HepG2 (cell line): ENCODE data around the gene CHN1. TPM values are rescaled to one million over a fixed set of nuclear protein-coding genes. Genes with fewer than 3 reads are reported as not detected.

Experiments used
- ATAC-seq: fragments of 200-7000 bp; cut with Tn5 transposase; 3 replicates; pipeline ENCODE4 v1.9.1; 2020; ENCODE audit warnings: mild to moderate bottlenecking, moderate library complexity
- BruUV-seq: library from RNA; stranded (reverse); fragments of 400-500 nt; replicated peaks from 2 replicates; lab custom pipeline; 2021; lab: Mats Ljungman, UMichigan
- CTCF ChIA-PET: fragments of 300-600 bp; formaldehyde crosslinking; extraction: SDS; loops from one replicate; lab custom pipeline; 2021; ENCODE audit warnings: low total read pairs, inconsistent platforms, low intra/inter-chr PET ratio; lab: Yijun Ruan, JAX
- POLR2A ChIA-PET: fragments of 350-600 bp; sonication (Branson Sonifier 250); formaldehyde crosslinking; loops from one replicate; lab custom pipeline; 2020; ENCODE audit warnings: antibody characterized with exemption, inconsistent platforms; lab: Yijun Ruan, JAX
- DNase-seq: peaks from one replicate; pipeline ENCODE4 v3.0.0-alpha.2; 2015; ENCODE audit warnings: low spot score
- FAIRE-seq: peaks from 3 replicates; lab custom pipeline; 2011; peaks lifted over from hg19 to GRCh38; lab: Jason Lieb, UNC
- H2AFZ ChIP-seq: one replicate; pipeline ENCODE4 v1.6.1; 2011; ENCODE audit warnings: low read length, inconsistent platforms
- H3K27ac ChIP-seq: fragments of 300-600 bp; 3 replicates; pipeline ENCODE4 v1.8.0; 2011; ENCODE audit warnings: mixed run types, mild to moderate bottlenecking, mixed read lengths, low read length, inconsistent platforms; ENCODE audit not compliant: insufficient read depth; ENCODE audit errors: extremely low read length
- H3K27me3 ChIP-seq, 2 experiments: fragments of 200-600 bp in 1 of 2; 2 replicates in 1 of 2; 3 replicates in 1 of 2; pipeline versions ENCODE4 v1.6.0 to v1.8.0; 2011; ENCODE audit warnings: low read length in 2 of 2, mild to moderate bottlenecking in 2 of 2, moderate library complexity in 2 of 2, inconsistent platforms in 1 of 2; ENCODE audit not compliant: insufficient read depth in 2 of 2, control insufficient read depth in 1 of 2
- H3K36me3 ChIP-seq, 2 experiments: fragments of 200-600 bp in 1 of 2; replicated peaks in 1 of 2; 2 replicates in 1 of 2; 3 replicates in 1 of 2; pipeline versions ENCODE4 v1.5.1 to v1.8.0; 2011; ENCODE audit warnings: low read length in 2 of 2, inconsistent platforms in 1 of 2; ENCODE audit not compliant: insufficient read depth in 2 of 2, control insufficient read depth in 1 of 2
- H3K4me1 ChIP-seq: 2 replicates; pipeline ENCODE4 v1.5.1; 2012; ENCODE audit warnings: low read length, inconsistent platforms; ENCODE audit not compliant: insufficient read depth
- H3K4me2 ChIP-seq: 2 replicates; pipeline ENCODE4 v1.6.0; 2011; ENCODE audit warnings: low read depth, low read length, inconsistent platforms
- H3K4me3 ChIP-seq, 3 experiments: fragments of 200-600 bp in 1 of 3; sonication (generic), shearing (Covaris generic) in 1 of 3; replicated peaks in 1 of 3; 2 replicates each; pipeline ENCODE4 v1.5.1; 2011 to 2016; ENCODE audit warnings: low read length in 3 of 3, inconsistent platforms in 2 of 3, low read depth in 2 of 3, mild to moderate bottlenecking in 2 of 3, control low read depth in 1 of 3, mixed read lengths in 1 of 3; ENCODE audit not compliant: insufficient read depth in 1 of 3
- H3K79me2 ChIP-seq: one replicate; pipeline ENCODE4 v1.6.1; 2011; ENCODE audit warnings: low read length, inconsistent platforms; ENCODE audit not compliant: insufficient read depth
- H3K9ac ChIP-seq: 2 replicates; pipeline ENCODE4 v1.6.0; 2011; ENCODE audit warnings: mild to moderate bottlenecking, low read depth, low read length, inconsistent platforms; ENCODE audit not compliant: insufficient read depth
- H3K9me3 ChIP-seq: 2 replicates; pipeline ENCODE4 v1.5.1; 2012; ENCODE audit warnings: mild to moderate bottlenecking, low read length
- H4K20me1 ChIP-seq: 2 replicates; pipeline ENCODE4 v1.6.0; 2011; ENCODE audit warnings: inconsistent platforms, mild to moderate bottlenecking, low read length, moderate library complexity; ENCODE audit not compliant: insufficient read depth
- ATM ChIP-seq: fragments of 450-650 bp; IDR thresholded peaks from 2 replicates; pipeline ENCODE4 v1.7.1; 2017; ENCODE audit warnings: mild to moderate bottlenecking, borderline replicate concordance
- DNMT3B ChIP-seq: conservative IDR thresholded peaks from 2 replicates; pipeline ENCODE4 v1.6.1; 2016; ENCODE audit warnings: missing biosample characterization, control low read depth
- HNRNPL ChIP-seq: fragments of 200-400 bp; formaldehyde crosslinking; IDR thresholded peaks from 2 replicates; pipeline ENCODE4 v1.6.1; 2017; ENCODE audit warnings: mild to moderate bottlenecking, low read depth, low read length
- KDM5B ChIP-seq: sonication (generic); formaldehyde crosslinking; IDR thresholded peaks from 2 replicates; pipeline ENCODE4 v1.4.0; 2020; ENCODE audit warnings: missing genetic modification reagents, mild to moderate bottlenecking, borderline replicate concordance
- KMT2A ChIP-seq: sonication (generic); formaldehyde crosslinking; IDR thresholded peaks from 2 replicates; pipeline ENCODE4 v1.4.0; 2020; ENCODE audit warnings: missing genetic modification reagents
- MAZ ChIP-seq, 2 experiments: sonication (generic) in 1 of 2; formaldehyde crosslinking in 1 of 2; IDR thresholded peaks; 2 replicates each; pipeline versions ENCODE4 v1.5.0 to v1.6.1; 2012 to 2020; ENCODE audit warnings: low read depth in 2 of 2, mild to moderate bottlenecking in 2 of 2, borderline replicate concordance in 1 of 2, improper control_type of control experiment in 1 of 2, low read length in 1 of 2, missing genetic modification reagents in 1 of 2, moderate library complexity in 1 of 2
- MLXIP ChIP-seq: sonication (generic); formaldehyde crosslinking; IDR thresholded peaks from 2 replicates; pipeline ENCODE4 v1.9.0; 2021; ENCODE audit warnings: missing genetic modification reagents, borderline replicate concordance
- NFYB ChIP-seq: sonication (generic); formaldehyde crosslinking; IDR thresholded peaks from 2 replicates; pipeline ENCODE4 v1.4.0; 2020; ENCODE audit warnings: missing genetic modification reagents
- RERE ChIP-seq: IDR thresholded peaks from 2 replicates; pipeline ENCODE4 v1.6.1; 2016; ENCODE audit warnings: low read depth, missing genetic modification reagents, missing compliant biosample characterization
- SRSF1 ChIP-seq: fragments of 200-400 bp; formaldehyde crosslinking; optimal IDR thresholded peaks from 2 replicates; pipeline ENCODE3; 2017; ENCODE audit warnings: mild to moderate bottlenecking, low read depth, low read length, moderate library complexity
- SSRP1 ChIP-seq: IDR thresholded peaks from 2 replicates; pipeline ENCODE4 v1.6.1; 2016; ENCODE audit warnings: control low read depth
- ZFP90 ChIP-seq: sonication (generic); formaldehyde crosslinking; IDR thresholded peaks from 2 replicates; pipeline ENCODE4 v1.8.0; 2022; ENCODE audit warnings: missing genetic modification reagents, mild to moderate bottlenecking, inconsistent platforms, borderline replicate concordance
- ZNF30 ChIP-seq: sonication (generic); formaldehyde crosslinking; IDR thresholded peaks from 2 replicates; pipeline ENCODE4 v1.5.0; 2020; ENCODE audit warnings: mild to moderate bottlenecking, missing genetic modification reagents
- ZNF367 ChIP-seq: sonication (generic); formaldehyde crosslinking; IDR thresholded peaks from 2 replicates; pipeline ENCODE4 v1.4.0; 2020; ENCODE audit warnings: missing genetic modification reagents, borderline replicate concordance
- ZNF430 ChIP-seq: sonication (generic); formaldehyde crosslinking; IDR thresholded peaks from 2 replicates; pipeline ENCODE4 v1.9.0; 2021; ENCODE audit warnings: mild to moderate bottlenecking, missing genetic modification reagents
- ZNF619 ChIP-seq: sonication (generic); formaldehyde crosslinking; IDR thresholded peaks from 2 replicates; pipeline ENCODE4 v1.4.0; 2020; ENCODE audit warnings: mild to moderate bottlenecking, missing genetic modification reagents
- ZNF639 ChIP-seq: conservative IDR thresholded peaks from 2 replicates; pipeline ENCODE4 v1.6.1; 2018; ENCODE audit warnings: missing genetic modification reagents
- WGBS: methylation state at CpG from one replicate; pipeline ENCODE4 v1.1.6; 2017; ENCODE audit warnings: low lambda C conversion rate; 5-methylcytosine and 5-hydroxymethylcytosine counted together
- in situ Hi-C: cut with HindIII; loops from 2 replicates; pipeline ENCODE4 v1.10.0; 2017; ENCODE audit warnings: low pct_unique_long_range_greater_than_20kb; ENCODE audit not compliant: extremely low pct_ligation_motif_present
- intact Hi-C: fragments of 100-400 bp; cut with micrococcal nuclease; formaldehyde crosslinking; loops from one replicate; pipeline ENCODE4 v1.10.0; 2022; ENCODE audit not compliant: unreplicated experiment
- polyA plus RNA-seq, 8 experiments: library from polyadenylated mRNA; depleted of rRNA in 3 of 8; stranded (reverse) in 7 of 8; unstranded in 1 of 8; fragments of >200 nt; fragmentation: Illumina TruSeq in 4 of 8; extraction: Trizol in 4 of 8; gene quantifications; 2 replicates each; pipeline versions ENCODE4 v1.2.1 to v1.2.3, GENCODE V29; 2011 to 2016; ENCODE audit warnings: low read depth in 4 of 8, missing spikeins in 1 of 8, mixed read lengths in 1 of 8; ENCODE audit not compliant: insufficient read depth in 1 of 8
- total RNA-seq, 5 experiments: library from RNA; depleted of rRNA; stranded (reverse); fragments of >200 nt; fragmentation: Illumina TruSeq; extraction: Trizol; gene quantifications; 2 replicates each; pipeline ENCODE4 v1.2.3, GENCODE V29; 2016; ENCODE audit warnings: low read depth in 1 of 5

The CHN1 gene
- total and polyA plus RNA-seq, 2 of the 13 experiments (the other 11 are each of a cell fraction or from before 2014, with no cell fraction given): 2.8 to 3.5 TPM

- WGBS: 47% methylated on average over 2 of the region's 2 CpGs
- DNase-seq (no peak), ATAC-seq (no peak), FAIRE-seq (no peak)
- no peak overlapping the region for H3K9ac ChIP-seq
- H3K27me3 ChIP-seq: peaks cover 0 to 17% of the 10 kb centered on the region in 2 experiments; a peak in 2 of 5 replicates
- no peaks in the 10 kb centered on the region for H3K79me2 ChIP-seq
- intact Hi-C loops: no loop called here
- H3K4me3 ChIP-seq: no peak overlapping the region
- ChIA-PET CTCF (no interaction called here), POLR2A (no interaction called here)
- no peaks in the 10 kb centered on the region for H4K20me1 ChIP-seq
- no peak overlapping the region for H2AFZ ChIP-seq
- in situ Hi-C loops: no loop called here
- no peak overlapping the region for H3K4me2 ChIP-seq
- H3K4me1 ChIP-seq: no peaks in the 10 kb centered on the region
- no TSS peak for BruUV-seq
- no peaks in the 10 kb centered on the region for H3K36me3 ChIP-seq
- no peak overlapping the region for H3K27ac ChIP-seq
- no peaks in the 10 kb centered on the region for H3K9me3 ChIP-seq
- no peak for TF ChIP-seq SRSF1
- no peak for TF ChIP-seq SSRP1
- no peak for TF ChIP-seq DNMT3B (CRISPR knock-in tag)
- TF ChIP-seq ZNF639 (CRISPR knock-in tag): no peak
- TF ChIP-seq ATM: no peak
- no peak for TF ChIP-seq MAZ (IDR thresholded peaks at IDR 0.05; ENCODE audit: borderline replicate concordance, low read depth, low read length)
- TF ChIP-seq MAZ (CRISPR knock-in tag; IDR thresholded peaks at IDR 0.05; ENCODE audit: low read depth): no peak
- no peak for TF ChIP-seq RERE (CRISPR knock-in tag)
- no peak for TF ChIP-seq NFYB (CRISPR knock-in tag)
- no peak for TF ChIP-seq ZNF430 (CRISPR knock-in tag)
- no peak for TF ChIP-seq KDM5B (CRISPR knock-in tag)
- TF ChIP-seq MLXIP: no peak
- TF ChIP-seq ZNF619 (CRISPR knock-in tag): no peak
- TF ChIP-seq ZNF367: no peak
- no peak for TF ChIP-seq HNRNPL
- no peak for TF ChIP-seq ZNF30 (CRISPR knock-in tag)
- no peak for TF ChIP-seq ZFP90 (CRISPR knock-in tag)
- TF ChIP-seq KMT2A (CRISPR knock-in tag): no peak
Measured at GRCh38 chr2:174964404-174964803, 40.8 kb downstream of the CHN1 start.
